ENCODE data around the gene BICDL1. TPM values are rescaled to one million over a fixed set of nuclear protein-coding genes. Genes with fewer than 3 reads are reported as not detected.

BICDL1 gene
- total RNA-seq, 4 donors from 2014 or later, result 0.47 to 13.9 (median 1.2) TPM

DNA sequence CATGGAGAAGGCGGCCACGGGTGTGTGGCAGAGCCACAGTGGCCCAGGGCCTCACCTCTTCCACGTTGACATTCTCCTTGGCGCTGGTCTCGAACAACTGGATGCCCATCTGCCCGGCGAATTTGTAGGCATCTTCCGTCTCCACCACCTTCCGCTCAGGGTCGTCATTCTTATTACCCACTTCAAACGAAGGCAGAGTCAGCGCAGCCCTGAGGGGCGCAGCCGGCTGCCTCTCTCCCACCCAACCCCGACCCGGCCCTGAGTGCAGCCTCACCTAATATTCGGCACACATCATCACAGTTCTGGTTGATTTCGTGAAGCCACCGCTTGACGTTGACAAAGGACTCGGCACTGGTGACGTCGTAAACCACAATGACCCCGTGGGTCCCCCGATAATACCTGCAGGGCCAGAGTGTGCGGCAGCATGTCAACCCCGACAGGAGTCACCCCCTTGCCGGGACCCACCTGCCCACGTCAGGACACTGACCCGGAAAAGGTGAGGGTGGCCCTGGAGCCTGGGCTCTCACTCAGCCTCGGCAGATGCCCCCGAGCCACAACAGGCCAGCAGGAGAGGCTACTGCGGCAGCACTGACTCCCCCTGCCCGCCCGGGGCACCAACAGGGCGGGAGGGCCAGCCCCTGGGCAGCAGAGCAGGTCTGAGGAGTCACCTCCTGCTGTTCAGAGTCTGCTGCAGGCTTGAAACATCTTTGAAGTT, 109.9 kb downstream of the BICDL1 start:
- Histone ChIP-seq H3K4me1 (peaks cover 0 to 55% (median 19%) of the 10 kb centered on the region in 3 donors), H3K9me3 (no peaks in the 10 kb centered on the region), H3K4me3 (no peak overlapping the region), H3K27ac (no peak overlapping the region), H3K36me3 (peaks cover 0 to 83% of the 10 kb centered on the region in 2 donors), H3K27me3 (no peaks in the 10 kb centered on the region)
- ATAC-seq, result no peak
- no peak for TF ChIP-seq POLR2AphosphoS5 (IDR thresholded peaks at IDR 0.05)
- no peak for TF ChIP-seq POLR2A (IDR thresholded peaks at IDR 0.05)
- TF ChIP-seq, protein P1, sequence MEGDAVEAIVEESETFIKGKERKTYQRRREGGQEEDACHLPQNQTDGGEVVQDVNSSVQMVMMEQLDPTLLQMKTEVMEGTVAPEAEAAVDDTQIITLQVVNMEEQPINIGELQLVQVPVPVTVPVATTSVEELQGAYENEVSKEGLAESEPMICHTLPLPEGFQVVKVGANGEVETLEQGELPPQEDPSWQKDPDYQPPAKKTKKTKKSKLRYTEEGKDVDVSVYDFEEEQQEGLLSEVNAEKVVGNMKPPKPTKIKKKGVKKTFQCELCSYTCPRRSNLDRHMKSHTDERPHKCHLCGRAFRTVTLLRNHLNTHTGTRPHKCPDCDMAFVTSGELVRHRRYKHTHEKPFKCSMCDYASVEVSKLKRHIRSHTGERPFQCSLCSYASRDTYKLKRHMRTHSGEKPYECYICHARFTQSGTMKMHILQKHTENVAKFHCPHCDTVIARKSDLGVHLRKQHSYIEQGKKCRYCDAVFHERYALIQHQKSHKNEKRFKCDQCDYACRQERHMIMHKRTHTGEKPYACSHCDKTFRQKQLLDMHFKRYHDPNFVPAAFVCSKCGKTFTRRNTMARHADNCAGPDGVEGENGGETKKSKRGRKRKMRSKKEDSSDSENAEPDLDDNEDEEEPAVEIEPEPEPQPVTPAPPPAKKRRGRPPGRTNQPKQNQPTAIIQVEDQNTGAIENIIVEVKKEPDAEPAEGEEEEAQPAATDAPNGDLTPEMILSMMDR (IDR thresholded peaks at IDR 0.05), result no peak
- TF ChIP-seq EP300 (IDR thresholded peaks at IDR 0.05), result no peak
- 80 to 89% methylated on average over 6 to 12 of the region's 36 CpGs for whole genome bisulfite sequencing, 2 donors (ENCODE audit: low coverage in 1 of 2)

DNA sequence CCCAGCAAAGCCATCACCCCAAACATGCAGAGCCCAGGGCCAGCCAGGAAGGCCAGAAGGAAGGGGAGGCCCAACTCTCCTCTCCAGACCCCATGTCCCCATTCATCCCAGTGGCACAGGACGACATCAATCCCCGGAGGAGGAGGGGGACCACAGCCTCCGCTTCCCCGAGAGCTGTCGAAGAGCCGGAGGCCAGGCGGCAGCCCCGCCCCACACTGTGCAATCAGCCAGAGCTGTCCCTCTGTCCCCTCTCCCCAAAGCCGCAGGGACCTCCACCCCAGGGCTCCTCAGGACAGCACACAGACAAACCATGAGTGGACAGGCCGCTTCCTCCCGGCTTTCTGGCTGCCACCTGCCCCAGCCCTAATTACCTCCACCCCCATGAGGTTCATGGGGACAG, 110.7 kb downstream of the BICDL1 start:
- TF ChIP-seq POLR2A (IDR thresholded peaks at IDR 0.05) (no peak), EP300 (IDR thresholded peaks at IDR 0.05) (no peak), POLR2AphosphoS5 (IDR thresholded peaks at IDR 0.05) (no peak)
- TF ChIP-seq, protein P1 (IDR thresholded peaks at IDR 0.05), result no peak
- H3K36me3 ChIP-seq, result peaks cover 0 to 83% of the 10 kb centered on the region in 2 donors
- H3K9me3 ChIP-seq, result no peaks in the 10 kb centered on the region
- peaks cover 0 to 49% (median 19%) of the 10 kb centered on the region in 3 donors for H3K4me1 ChIP-seq
- ATAC-seq, result no peak
- WGBS, 2 donors (ENCODE audit: low coverage in 1 of 2), result no CpG with 5 or more reads among the region's 11 CpGs
- peak overlapping the region in 3 of 4 donors; percentile 67 to 74 (median 74) for H3K27ac ChIP-seq
- H3K27me3 ChIP-seq, result no peaks in the 10 kb centered on the region
- H3K4me3 ChIP-seq, result no peak overlapping the region

DNA sequence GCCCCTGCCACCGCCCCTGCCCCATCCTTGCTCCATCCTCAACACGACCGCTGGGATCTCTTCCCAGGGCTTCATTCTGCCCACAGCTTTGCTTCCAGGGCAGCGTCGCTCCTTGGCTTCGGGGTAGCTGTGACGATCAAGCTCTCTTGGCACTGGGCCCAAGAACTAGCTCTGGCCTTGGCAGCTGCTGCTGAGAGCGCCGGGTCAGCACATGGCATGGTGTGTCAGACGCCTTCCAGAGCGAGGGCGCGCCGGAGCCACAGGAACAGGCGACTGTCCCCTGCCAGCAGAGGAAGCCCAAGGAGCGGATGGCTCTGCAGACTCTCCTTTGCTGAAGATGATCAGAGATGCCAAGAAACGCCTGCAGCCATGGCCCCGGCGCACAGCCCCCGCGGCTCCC, 111.6 kb downstream of the BICDL1 start:
- Histone ChIP-seq H3K36me3 (peaks cover 0 to 82% of the 10 kb centered on the region in 2 donors), H3K27ac (peak overlapping the region in 3 of 4 donors; percentile 67 to 74 (median 74)), H3K4me1 (peaks cover 0 to 42% (median 19%) of the 10 kb centered on the region in 3 donors), H3K27me3 (no peaks in the 10 kb centered on the region), H3K9me3 (no peaks in the 10 kb centered on the region), H3K4me3 (no peak overlapping the region)
- WGBS, 2 donors (ENCODE audit: low coverage in 1 of 2), result no CpG with 5 or more reads among the region's 21 CpGs
- peak; percentile 81 for ATAC-seq
- TF ChIP-seq POLR2AphosphoS5 (IDR thresholded peaks at IDR 0.05), result peak; percentile 74
- no peak for TF ChIP-seq POLR2A (IDR thresholded peaks at IDR 0.05)

DNA sequence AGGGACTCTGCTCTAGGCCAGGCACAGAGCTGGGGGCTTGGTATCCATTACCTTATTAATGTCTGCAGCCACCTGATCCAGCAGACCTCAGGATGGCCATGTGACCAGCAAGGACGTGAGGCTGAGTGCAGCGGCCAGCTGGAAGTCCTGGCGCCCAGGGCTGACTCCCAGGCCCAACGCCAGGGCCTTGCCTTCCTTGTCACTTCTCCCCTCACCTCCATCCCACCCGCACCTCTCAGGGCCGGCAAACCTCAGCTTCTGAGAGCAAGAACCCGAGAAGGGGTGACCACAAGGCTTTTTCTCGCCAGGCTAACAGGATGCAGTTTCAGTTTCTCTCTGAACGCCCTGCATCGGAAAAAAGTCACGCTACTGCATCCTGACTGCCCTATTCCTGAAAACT, 112.1 kb downstream of the BICDL1 start:
- Histone ChIP-seq H3K9me3 (no peaks in the 10 kb centered on the region), H3K4me1 (peaks cover 0 to 42% (median 19%) of the 10 kb centered on the region in 3 donors), H3K4me3 (no peak overlapping the region), H3K36me3 (peaks cover 0 to 81% of the 10 kb centered on the region in 2 donors), H3K27ac (peak overlapping the region in 3 of 4 donors; percentile 67 to 74 (median 74)), H3K27me3 (no peaks in the 10 kb centered on the region)
- ATAC-seq, result peak; percentile 50
- TF ChIP-seq POLR2A (IDR thresholded peaks at IDR 0.05), result no peak
- TF ChIP-seq POLR2AphosphoS5 (IDR thresholded peaks at IDR 0.05), result no peak
- TF ChIP-seq EP300 (IDR thresholded peaks at IDR 0.05), result no peak
- TF ChIP-seq, protein P1 (IDR thresholded peaks at IDR 0.05), result no peak
- 28% methylated on average over 2 of the region's 11 CpGs; no CpG with 5 or more reads in 1 of the 2 donors for WGBS, 2 donors (ENCODE audit: low coverage in 1 of 2)

DNA sequence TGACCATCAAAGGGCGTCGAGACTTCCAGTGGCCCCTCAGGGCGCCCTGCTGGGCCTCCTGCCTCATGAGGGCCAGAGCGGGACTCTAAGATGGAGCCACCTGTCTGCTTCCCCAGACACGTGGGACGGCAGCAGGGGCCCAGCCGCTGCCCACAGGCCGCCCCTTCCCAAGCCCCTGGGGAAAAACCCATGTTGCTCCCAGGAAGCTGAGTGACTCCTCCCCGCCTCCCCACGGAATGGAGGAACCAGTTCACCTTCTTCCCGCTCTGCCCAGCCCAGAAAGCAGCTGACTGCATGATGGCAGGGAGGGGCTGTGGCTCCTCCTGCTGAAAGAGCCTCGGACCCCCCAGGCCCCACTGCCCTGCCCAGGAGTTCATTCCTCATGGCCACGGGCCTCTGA, 112.6 kb downstream of the BICDL1 start:
- no peaks in the 10 kb centered on the region for H3K27me3 ChIP-seq
- ATAC-seq, result no peak
- H3K27ac ChIP-seq, result peak overlapping the region in 3 of 4 donors; percentile 67 to 74 (median 74)
- 61 to 80% methylated on average over 1 to 3 of the region's 13 CpGs for WGBS, 2 donors (ENCODE audit: low coverage in 1 of 2)
- TF ChIP-seq POLR2AphosphoS5 (IDR thresholded peaks at IDR 0.05), result no peak
- no peak for TF ChIP-seq EP300 (IDR thresholded peaks at IDR 0.05)
- TF ChIP-seq, protein P1 (IDR thresholded peaks at IDR 0.05), result no peak
- no peak for TF ChIP-seq POLR2A (IDR thresholded peaks at IDR 0.05)
- peaks cover 0 to 80% of the 10 kb centered on the region in 2 donors for H3K36me3 ChIP-seq
- H3K4me3 ChIP-seq, result no peak overlapping the region
- peaks cover 0 to 42% (median 19%) of the 10 kb centered on the region in 3 donors for H3K4me1 ChIP-seq
- H3K9me3 ChIP-seq, result no peaks in the 10 kb centered on the region
